HEK293 (cell line): ENCODE data around the gene ARHGEF28.

ENCODE experiments used
- CTCF ChIA-PET: fragments of 350-600 bp; formaldehyde crosslinking; extraction: SDS; loops from one replicate; lab custom pipeline; 2021; ENCODE audit warnings: antibody characterized with exemption; lab: Yijun Ruan, JAX
- POLR2A ChIA-PET: fragments of 300-600 bp; formaldehyde crosslinking; extraction: SDS; loops from one replicate; lab custom pipeline; 2020; ENCODE audit warnings: antibody characterized with exemption, inconsistent platforms; lab: Yijun Ruan, JAX
- H3K27ac ChIP-seq: fragments of 200-500 bp; sonication (Bioruptor generic); 2 replicates; pipeline ENCODE4 v1.5.1; 2014; ENCODE audit warnings: low read depth, low read length, control low read depth, inconsistent platforms; ENCODE audit errors: extremely low read depth
- H3K36me3 ChIP-seq, 2 experiments: fragments of 200-500 bp in 1 of 2; sonication (Bioruptor generic) in 1 of 2; 1 replicate in 1 of 2; 2 replicates in 1 of 2; pipeline ENCODE4 v1.5.1; 2014 to 2017; ENCODE audit warnings: inconsistent platforms in 2 of 2, low read length in 2 of 2; ENCODE audit not compliant: control insufficient read depth in 2 of 2, insufficient read depth in 1 of 2
- H3K4me1 ChIP-seq: fragments of 200-500 bp; sonication (Bioruptor generic); 2 replicates; pipeline ENCODE4 v1.5.1; 2014; ENCODE audit warnings: mild to moderate bottlenecking, low read length, inconsistent platforms; ENCODE audit not compliant: control insufficient read depth, insufficient read depth
- H3K4me3 ChIP-seq: 2 replicates; pipeline ENCODE4 v1.5.1; 2011; ENCODE audit warnings: low read depth, mild to moderate bottlenecking, control low read depth, low read length, moderate library complexity
- H3K9me3 ChIP-seq: fragments of 200-500 bp; sonication (Bioruptor generic); 2 replicates; pipeline ENCODE4 v1.5.1; 2014; ENCODE audit warnings: low read depth, low read length, inconsistent platforms; ENCODE audit not compliant: control insufficient read depth, insufficient read depth
- HOXC10 ChIP-seq: sonication (generic); formaldehyde crosslinking; IDR thresholded peaks from 2 replicates; pipeline ENCODE4 v1.8.1; 2023; ENCODE audit warnings: mild to moderate bottlenecking, missing genetic modification reagents
- HOXD13 ChIP-seq: sonication (generic); formaldehyde crosslinking; IDR thresholded peaks from 2 replicates; pipeline ENCODE4 v1.8.0; 2022; ENCODE audit warnings: missing genetic modification reagents, borderline replicate concordance
- PRDM10 ChIP-seq: fragments of 450-650 bp; formaldehyde crosslinking; IDR thresholded peaks from 2 replicates; pipeline ENCODE4 v1.5.1; 2016; ENCODE audit warnings: missing biosample characterization, missing genetic modification characterization
- ZFP37 ChIP-seq: fragments of 450-650 bp; formaldehyde crosslinking; IDR thresholded peaks from 2 replicates; pipeline ENCODE4 v1.5.1; 2016; ENCODE audit warnings: missing biosample characterization, missing genetic modification characterization
- ZNF10 ChIP-seq: fragments of 450-650 bp; formaldehyde crosslinking; IDR thresholded peaks from 2 replicates; pipeline ENCODE4 v1.5.1; 2017; ENCODE audit warnings: missing biosample characterization, missing genetic modification characterization
- ZNF140 ChIP-seq: fragments of 450-650 bp; formaldehyde crosslinking; IDR thresholded peaks from 2 replicates; pipeline ENCODE4 v1.5.1; 2016; ENCODE audit warnings: missing biosample characterization, missing genetic modification characterization
- ZNF146 ChIP-seq: fragments of 450-650 bp; formaldehyde crosslinking; IDR thresholded peaks from 2 replicates; pipeline ENCODE4 v1.5.1; 2016; ENCODE audit warnings: missing biosample characterization, missing genetic modification characterization
- ZNF148 ChIP-seq: fragments of 450-650 bp; formaldehyde crosslinking; IDR thresholded peaks from 2 replicates; pipeline ENCODE4 v1.5.0; 2017; ENCODE audit warnings: missing biosample characterization, missing genetic modification characterization, borderline replicate concordance
- ZNF18 ChIP-seq: fragments of 450-650 bp; formaldehyde crosslinking; IDR thresholded peaks from 2 replicates; pipeline ENCODE4 v1.5.1; 2016; ENCODE audit warnings: missing biosample characterization, missing genetic modification characterization
- ZNF248 ChIP-seq: fragments of 450-650 bp; formaldehyde crosslinking; IDR thresholded peaks from 2 replicates; pipeline ENCODE4 v1.5.1; 2017; ENCODE audit warnings: missing biosample characterization, missing genetic modification characterization
- ZNF354C ChIP-seq: fragments of 450-650 bp; formaldehyde crosslinking; IDR thresholded peaks from 2 replicates; pipeline ENCODE4 v1.5.1; 2016; ENCODE audit warnings: missing biosample characterization, missing genetic modification characterization, low read depth, borderline replicate concordance
- ZNF513 ChIP-seq: fragments of 450-650 bp; IDR thresholded peaks from 2 replicates; pipeline ENCODE4 v1.5.1; 2018; ENCODE audit warnings: missing biosample characterization, missing genetic modification characterization
- ZNF654 ChIP-seq: fragments of 450-650 bp; formaldehyde crosslinking; IDR thresholded peaks from 2 replicates; pipeline ENCODE4 v1.5.1; 2016; ENCODE audit warnings: low read depth, missing biosample characterization, missing genetic modification characterization
- ZSCAN18 ChIP-seq: fragments of 450-650 bp; formaldehyde crosslinking; IDR thresholded peaks from 2 replicates; pipeline ENCODE4 v1.5.1; 2016; ENCODE audit warnings: missing biosample characterization, missing genetic modification characterization

ARHGEF28 gene

GRCh38 chr5:73841641-73842040, 215.6 kb downstream of the ARHGEF28 start:
- ChIA-PET POLR2A (no interaction called here), CTCF (interaction anchor here (0.6 kb wide), 1 partner anchor 235 kb away, joined by 4 read pairs; no protein-coding TSS in a partner anchor)
- no peak overlapping the region for H3K4me3 ChIP-seq

GRCh38 chr5:73844165-73844564, 218.2 kb downstream of the ARHGEF28 start:
- Histone ChIP-seq H3K4me1 (no peaks in the 10 kb centered on the region), H3K4me3 (no peak overlapping the region), H3K27ac (no peak overlapping the region), H3K9me3 (no peaks in the 10 kb centered on the region), H3K36me3 (no peaks in the 10 kb centered on the region)
- CTCF ChIA-PET, result interaction anchor here (1.1 kb wide), 1 partner anchor 13 kb away, joined by 3 read pairs; no protein-coding TSS in a partner anchor
- POLR2A ChIA-PET, result no interaction called here
- TF ChIP-seq ZNF248 (tag by site-specific recombination) (no peak), ZSCAN18 (tag by site-specific recombination) (no peak), ZNF654 (tag by site-specific recombination) (no peak), ZNF18 (tag by site-specific recombination) (no peak), ZNF10 (no peak), ZNF146 (no peak), ZNF354C (tag by site-specific recombination) (no peak), HOXC10 (no peak)

More at GRCh38 chr5:73841641-73842040, 215.6 kb downstream of the ARHGEF28 start:
- no peak for TF ChIP-seq ZNF140 (tag by site-specific recombination)
- TF ChIP-seq HOXD13 (CRISPR knock-in tag), result no peak
- TF ChIP-seq PRDM10 (tag by site-specific recombination), result no peak
- TF ChIP-seq ZNF148 (tag by site-specific recombination), result no peak
- TF ChIP-seq ZFP37 (tag by site-specific recombination), result no peak
- no peak for TF ChIP-seq ZNF513 (tag by site-specific recombination)
- no peaks in the 10 kb centered on the region for H3K9me3 ChIP-seq
- H3K36me3 ChIP-seq, result no peaks in the 10 kb centered on the region
- H3K4me1 ChIP-seq, result no peaks in the 10 kb centered on the region
- H3K27ac ChIP-seq, result no peak overlapping the region
